Activated naive CD4-positive, alpha-beta T cell treated with anti-CD3 and anti-CD28 coated beads, Interleukin-2, amount 10 ng/mL, durations not matched to agents 7 days and 5 days (primary cell): ENCODE measurements around the gene PSG1.
"Not testable (repeated sequence)": the region's sequence is repeated elsewhere in the genome, so short reads cannot be mapped to it uniquely, and the experiment has no call there.

ENCODE experiments used
- CTCF ChIA-PET: fragments of 350-600 bp; sonication (Branson Sonifier 250); formaldehyde crosslinking; loops from one replicate; lab custom pipeline; 2021; ENCODE audit warnings: antibody characterized with exemption; lab: Charles Lee
- DNase-seq: peaks from one replicate; pipeline ENCODE4 v3.0.0-alpha.2; 2020
- H3K27ac Mint-ChIP-seq: one replicate; pipeline ENCODE4 v1.8.0; 2021; ENCODE audit warnings: mild to moderate bottlenecking, moderate library complexity, mixed read lengths
- H3K27me3 Mint-ChIP-seq: one replicate; pipeline ENCODE4 v1.8.0; 2021; ENCODE audit warnings: mild to moderate bottlenecking, mixed read lengths
- H3K36me3 Mint-ChIP-seq: one replicate; pipeline ENCODE4 v1.8.0; 2021; ENCODE audit warnings: mixed read lengths
- H3K4me1 Mint-ChIP-seq: one replicate; pipeline ENCODE4 v1.8.0; 2021; ENCODE audit warnings: mixed read lengths
- H3K4me3 Mint-ChIP-seq: one replicate; pipeline ENCODE4 v1.8.0; 2021; ENCODE audit warnings: mild to moderate bottlenecking, moderate library complexity, mixed read lengths
- H3K9me3 Mint-ChIP-seq: one replicate; pipeline ENCODE4 v1.8.0; 2021; ENCODE audit warnings: mixed read lengths

PSG1 gene

DNA sequence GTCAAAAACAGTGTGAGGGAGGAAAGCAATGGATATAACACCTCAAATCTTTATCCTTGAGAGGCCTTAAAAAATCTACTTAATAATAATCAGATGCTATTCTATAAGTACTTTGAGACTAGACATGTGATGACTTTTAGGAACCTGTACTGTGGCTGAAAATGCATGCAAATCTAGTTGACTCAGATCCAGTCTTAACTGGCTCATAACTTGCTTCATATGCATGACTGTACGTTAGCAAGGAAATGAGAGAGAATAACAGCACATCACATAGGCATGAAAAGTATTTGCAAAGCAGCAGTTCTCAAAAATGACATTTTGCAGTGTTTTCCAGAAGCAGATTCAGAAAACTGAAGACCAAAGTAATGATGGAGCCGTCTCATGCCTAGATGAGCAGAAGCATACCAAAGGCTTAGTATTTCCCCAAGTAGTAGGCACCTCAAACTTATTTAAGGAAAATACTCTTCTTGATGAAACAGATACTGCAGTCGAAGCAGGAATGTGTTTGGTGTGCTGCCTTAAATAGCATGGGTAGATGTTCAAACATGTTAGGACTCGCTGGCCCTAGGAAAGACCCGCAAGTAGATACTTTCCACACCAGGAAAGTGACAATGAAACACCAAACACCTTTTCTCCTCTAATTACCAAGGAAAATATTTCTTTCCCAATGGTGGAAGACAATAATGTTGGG is 59.4 kb downstream of the PSG1 start:
- H3K4me3 Mint-ChIP-seq, H3K27me3 Mint-ChIP-seq, H3K27ac Mint-ChIP-seq, H3K36me3 Mint-ChIP-seq, CTCF ChIA-PET, H3K4me1 Mint-ChIP-seq, DNase-seq: not testable (repeated sequence)
- H3K9me3 Mint-ChIP-seq: peaks cover 10% of the 10 kb centered on the region

DNA sequence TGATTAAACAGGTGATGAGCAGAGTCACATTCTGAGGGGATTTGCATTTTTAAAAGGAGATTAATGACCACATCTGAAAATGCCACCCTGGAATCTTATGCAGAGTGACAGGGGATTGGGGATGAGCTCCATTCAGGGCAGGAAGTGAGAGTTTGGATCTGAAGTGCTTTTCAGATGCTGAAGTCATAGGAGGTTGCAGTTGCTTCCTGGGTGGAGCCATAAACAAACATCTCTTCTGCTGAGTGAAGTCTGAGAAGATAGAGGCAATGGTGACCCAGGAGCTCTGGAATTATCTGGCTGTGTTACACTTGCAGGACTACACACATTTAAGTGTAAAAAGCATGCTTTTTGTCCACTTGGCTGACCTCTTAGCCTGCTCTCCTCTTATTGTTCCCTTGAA is 62.6 kb downstream of the PSG1 start:
- DNase-seq: no peak
- Mint-ChIP-seq H3K27me3 (no peaks in the 10 kb centered on the region), H3K9me3 (peaks cover 9% of the 10 kb centered on the region), H3K27ac (no peak overlapping the region), H3K4me1 (no peaks in the 10 kb centered on the region), H3K36me3 (no peaks in the 10 kb centered on the region), H3K4me3 (no peak overlapping the region)
- CTCF ChIA-PET: no interaction called here
